ENCODE results near the gene ONECUT1. TPM values are rescaled to one million over a fixed set of nuclear protein-coding genes. Genes with fewer than 3 reads are reported as not detected.

ONECUT1 gene
- total RNA-seq, 4 donors from 2014 or later = 0.29 TPM; not detected in 3

DNA sequence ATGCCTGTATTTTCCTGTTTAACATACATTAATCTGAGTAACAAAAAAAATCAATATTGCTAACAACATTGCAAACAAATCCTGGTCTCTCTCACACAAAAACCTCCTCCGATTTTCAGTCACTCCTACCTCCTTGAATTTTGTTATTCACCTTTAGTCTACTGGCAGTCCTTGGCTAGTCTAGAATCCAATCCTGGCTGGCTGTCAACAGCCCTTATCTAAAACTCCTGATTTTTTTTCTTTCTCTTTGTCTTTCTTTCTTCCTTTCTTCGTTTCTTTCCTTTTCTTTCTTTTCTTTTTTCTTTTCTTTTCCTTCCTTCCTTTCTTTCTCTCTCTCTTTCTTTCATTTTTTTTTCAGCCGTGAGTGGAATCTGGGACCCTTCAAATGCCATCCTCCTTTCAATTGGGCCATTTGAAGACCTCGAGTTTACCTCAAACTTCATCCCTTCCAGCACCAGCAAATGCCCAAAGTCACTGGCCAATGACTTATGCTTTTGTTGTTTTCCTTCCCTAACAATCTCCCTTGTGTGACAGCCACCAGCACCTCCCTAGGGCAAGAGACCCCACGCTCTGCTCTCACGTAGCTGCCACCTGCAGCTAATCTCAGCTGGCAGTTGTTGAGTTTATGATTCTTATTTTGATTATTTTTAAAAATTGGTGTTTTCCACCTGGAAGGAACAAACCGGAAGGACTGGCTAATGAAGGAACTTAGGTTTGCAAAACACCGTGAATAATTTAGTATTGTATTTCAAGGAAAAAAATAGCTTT, 6.8 kb upstream of the ONECUT1 start:
- whole genome bisulfite sequencing = 7% methylated on average over 8 of the region's 8 CpGs
- Histone ChIP-seq H3K27ac (no peak overlapping the region), H3K4me1 (peaks cover 21% of the 10 kb centered on the region), H3K27me3 (peaks cover 99% of the 10 kb centered on the region), H3K9me3 (no peaks in the 10 kb centered on the region), H3K36me3 (no peaks in the 10 kb centered on the region), H3K4me3 (no peak overlapping the region)
- no peak for DNase-seq (ENCODE audit: low spot score in 2 of 2)
- TF ChIP-seq POLR2AphosphoS5 (IDR thresholded peaks at IDR 0.05) = no peak
- TF ChIP-seq, protein P1, sequence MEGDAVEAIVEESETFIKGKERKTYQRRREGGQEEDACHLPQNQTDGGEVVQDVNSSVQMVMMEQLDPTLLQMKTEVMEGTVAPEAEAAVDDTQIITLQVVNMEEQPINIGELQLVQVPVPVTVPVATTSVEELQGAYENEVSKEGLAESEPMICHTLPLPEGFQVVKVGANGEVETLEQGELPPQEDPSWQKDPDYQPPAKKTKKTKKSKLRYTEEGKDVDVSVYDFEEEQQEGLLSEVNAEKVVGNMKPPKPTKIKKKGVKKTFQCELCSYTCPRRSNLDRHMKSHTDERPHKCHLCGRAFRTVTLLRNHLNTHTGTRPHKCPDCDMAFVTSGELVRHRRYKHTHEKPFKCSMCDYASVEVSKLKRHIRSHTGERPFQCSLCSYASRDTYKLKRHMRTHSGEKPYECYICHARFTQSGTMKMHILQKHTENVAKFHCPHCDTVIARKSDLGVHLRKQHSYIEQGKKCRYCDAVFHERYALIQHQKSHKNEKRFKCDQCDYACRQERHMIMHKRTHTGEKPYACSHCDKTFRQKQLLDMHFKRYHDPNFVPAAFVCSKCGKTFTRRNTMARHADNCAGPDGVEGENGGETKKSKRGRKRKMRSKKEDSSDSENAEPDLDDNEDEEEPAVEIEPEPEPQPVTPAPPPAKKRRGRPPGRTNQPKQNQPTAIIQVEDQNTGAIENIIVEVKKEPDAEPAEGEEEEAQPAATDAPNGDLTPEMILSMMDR (IDR thresholded peaks at IDR 0.05) = no peak
- no peak for TF ChIP-seq POLR2A (IDR thresholded peaks at IDR 0.05)
- TF ChIP-seq EP300 (IDR thresholded peaks at IDR 0.05) = no peak

DNA sequence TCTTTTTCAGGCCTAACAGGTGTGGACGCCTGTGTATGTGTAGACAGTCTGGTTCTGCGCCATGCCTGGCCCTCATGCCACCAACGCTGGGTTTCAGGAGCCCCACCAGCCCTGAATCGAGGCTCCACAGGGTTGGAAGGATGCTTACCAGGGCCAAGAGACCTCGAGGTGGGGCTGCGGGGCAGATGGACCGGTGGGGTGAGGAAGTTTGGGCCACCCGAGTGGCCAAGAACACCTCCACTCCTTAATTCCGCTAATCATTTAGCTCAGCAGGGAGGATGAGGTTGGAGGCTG, 6.0 kb upstream of the ONECUT1 start:
- Histone ChIP-seq H3K4me1 (peaks cover 22% of the 10 kb centered on the region), H3K36me3 (no peaks in the 10 kb centered on the region), H3K4me3 (no peak overlapping the region), H3K9me3 (no peaks in the 10 kb centered on the region), H3K27me3 (peaks cover 99% of the 10 kb centered on the region), H3K27ac (no peak overlapping the region)
- 13% methylated on average over 3 of the region's 9 CpGs for WGBS
- no peak for DNase-seq (ENCODE audit: low spot score in 2 of 2)
- TF ChIP-seq POLR2A (IDR thresholded peaks at IDR 0.05) = no peak
- TF ChIP-seq, protein P1 (IDR thresholded peaks at IDR 0.05) = no peak
- TF ChIP-seq EP300 (IDR thresholded peaks at IDR 0.05) = no peak
- no peak for TF ChIP-seq POLR2AphosphoS5 (IDR thresholded peaks at IDR 0.05)

- H3K36me3 ChIP-seq = no peaks in the 10 kb centered on the region
- H3K27ac ChIP-seq = no peak overlapping the region
- H3K4me3 ChIP-seq = no peak overlapping the region
- no peaks in the 10 kb centered on the region for H3K9me3 ChIP-seq
- peaks cover 27% of the 10 kb centered on the region for H3K4me1 ChIP-seq
- no peak for TF ChIP-seq POLR2A (IDR thresholded peaks at IDR 0.05)
- no peak for TF ChIP-seq POLR2AphosphoS5 (IDR thresholded peaks at IDR 0.05)
- TF ChIP-seq, protein P1 (IDR thresholded peaks at IDR 0.05) = no peak
- TF ChIP-seq EP300 (IDR thresholded peaks at IDR 0.05) = no peak
- DNase-seq (ENCODE audit: low spot score in 2 of 2) = peak in 1 of 2 donors; percentile 54
- 9% methylated on average over 31 of the region's 31 CpGs for WGBS
- H3K27me3 ChIP-seq = peaks cover 99% of the 10 kb centered on the region
Measured at GRCh38 chr15:52795464-52796227, 5.5 kb upstream of the ONECUT1 start.

DNA sequence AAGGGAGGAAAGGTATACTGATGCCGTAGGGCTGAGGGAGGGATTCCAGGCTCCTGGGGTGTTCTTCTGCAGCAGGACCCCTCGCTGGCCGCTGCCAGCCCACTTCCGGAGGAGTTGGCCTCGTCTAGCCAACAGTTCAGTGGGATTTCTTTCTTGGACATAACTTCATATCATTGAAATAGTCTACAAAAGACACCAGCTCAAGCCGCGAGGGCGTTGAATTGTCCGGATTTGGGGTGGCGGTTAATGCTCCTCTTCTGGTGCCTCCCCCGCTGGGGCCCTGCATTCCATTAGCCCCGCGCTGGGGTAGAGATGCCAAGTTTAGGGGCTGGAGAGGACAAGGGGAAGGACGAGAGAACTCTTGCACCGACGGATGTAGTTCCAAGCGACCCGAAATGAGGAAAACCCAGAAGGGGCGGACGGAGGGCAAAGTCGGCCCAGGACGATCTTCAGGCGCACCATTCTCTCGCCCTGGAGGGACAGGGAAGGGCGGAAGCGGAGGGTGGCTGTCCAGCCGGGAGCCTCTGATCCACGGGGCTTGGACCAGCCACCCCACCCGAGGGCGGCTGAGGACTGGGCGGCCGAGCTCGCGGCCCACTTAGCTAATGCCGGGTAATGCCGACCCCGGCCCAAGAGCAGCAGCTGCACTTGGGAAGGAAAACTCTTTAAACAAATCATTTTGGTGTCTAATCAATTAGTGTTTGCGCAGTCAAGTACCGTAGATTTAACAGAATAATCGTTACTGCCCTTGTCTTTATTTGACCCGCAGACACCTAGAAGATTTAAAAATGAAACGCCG, 4.7 kb upstream of the ONECUT1 start:
- Histone ChIP-seq H3K4me1 (peaks cover 34% of the 10 kb centered on the region), H3K27ac (no peak overlapping the region), H3K9me3 (no peaks in the 10 kb centered on the region), H3K36me3 (no peaks in the 10 kb centered on the region), H3K4me3 (no peak overlapping the region), H3K27me3 (peaks cover 99% of the 10 kb centered on the region)
- TF ChIP-seq POLR2AphosphoS5 (IDR thresholded peaks at IDR 0.05) (no peak), POLR2A (IDR thresholded peaks at IDR 0.05) (no peak), EP300 (IDR thresholded peaks at IDR 0.05) (no peak)
- TF ChIP-seq, protein P1 (IDR thresholded peaks at IDR 0.05) = no peak
- WGBS = 9% methylated on average over 37 of the region's 43 CpGs
- no peak for DNase-seq (ENCODE audit: low spot score in 2 of 2)

Data from suprapubic skin (tissue), 4 donors.